GM21528 (cell line): ENCODE measurements around the gene FAM78B.

Source experiments
- ATAC-seq: cut with Tn5 transposase; IDR thresholded peaks from one replicate; pipeline ENCODE4 v1.9.1; 2021; ENCODE audit warnings: mild to moderate bottlenecking, moderate library complexity; ENCODE audit not compliant: unreplicated experiment, low FRiP score

The FAM78B gene

GRCh38 chr1:166026143-166026542 is 140.7 kb downstream of the FAM78B start:
- no peak for ATAC-seq

GRCh38 chr1:166020210-166020609 is 146.6 kb downstream of the FAM78B start:
- ATAC-seq: no peak
